ENCODE results near the gene ZFAND3.

ZFAND3 gene

GRCh38 chr6:38159596-38159995, 340.1 kb downstream of the ZFAND3 start:
- no peak for DNase-seq (ENCODE audit: extremely low read depth, low read depth)
- TF ChIP-seq CTCF (IDR thresholded peaks at IDR 0.05; ENCODE audit: low read depth, low read length): no peak

DNA sequence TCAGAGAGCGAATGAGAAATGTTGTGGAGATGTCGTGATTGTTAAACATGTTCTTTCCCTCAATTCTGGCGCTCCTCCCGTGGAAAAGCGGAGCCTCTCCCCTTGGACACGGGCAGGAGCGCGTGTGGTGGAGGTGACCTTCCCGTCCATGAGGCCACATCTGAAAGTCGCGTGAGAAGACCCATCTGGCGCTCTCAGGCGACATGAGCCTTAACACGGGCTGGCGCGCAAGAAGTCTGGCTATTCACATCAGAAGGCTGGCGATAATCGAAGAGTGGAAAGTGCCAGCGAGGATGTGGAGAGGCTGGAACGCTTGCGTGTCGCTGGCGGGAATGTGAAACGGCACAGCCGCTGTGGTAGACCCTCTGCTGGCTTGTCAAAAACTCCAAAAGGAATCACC, 341.3 kb downstream of the ZFAND3 start:
- no peak for DNase-seq (ENCODE audit: extremely low read depth, low read depth)
- TF ChIP-seq CTCF (IDR thresholded peaks at IDR 0.05; ENCODE audit: low read depth, low read length): no peak

GRCh38 chr6:38161331-38161730, 341.8 kb downstream of the ZFAND3 start:
- DNase-seq (ENCODE audit: extremely low read depth, low read depth): no peak
- TF ChIP-seq CTCF (IDR thresholded peaks at IDR 0.05; ENCODE audit: low read depth, low read length): no peak

DNA sequence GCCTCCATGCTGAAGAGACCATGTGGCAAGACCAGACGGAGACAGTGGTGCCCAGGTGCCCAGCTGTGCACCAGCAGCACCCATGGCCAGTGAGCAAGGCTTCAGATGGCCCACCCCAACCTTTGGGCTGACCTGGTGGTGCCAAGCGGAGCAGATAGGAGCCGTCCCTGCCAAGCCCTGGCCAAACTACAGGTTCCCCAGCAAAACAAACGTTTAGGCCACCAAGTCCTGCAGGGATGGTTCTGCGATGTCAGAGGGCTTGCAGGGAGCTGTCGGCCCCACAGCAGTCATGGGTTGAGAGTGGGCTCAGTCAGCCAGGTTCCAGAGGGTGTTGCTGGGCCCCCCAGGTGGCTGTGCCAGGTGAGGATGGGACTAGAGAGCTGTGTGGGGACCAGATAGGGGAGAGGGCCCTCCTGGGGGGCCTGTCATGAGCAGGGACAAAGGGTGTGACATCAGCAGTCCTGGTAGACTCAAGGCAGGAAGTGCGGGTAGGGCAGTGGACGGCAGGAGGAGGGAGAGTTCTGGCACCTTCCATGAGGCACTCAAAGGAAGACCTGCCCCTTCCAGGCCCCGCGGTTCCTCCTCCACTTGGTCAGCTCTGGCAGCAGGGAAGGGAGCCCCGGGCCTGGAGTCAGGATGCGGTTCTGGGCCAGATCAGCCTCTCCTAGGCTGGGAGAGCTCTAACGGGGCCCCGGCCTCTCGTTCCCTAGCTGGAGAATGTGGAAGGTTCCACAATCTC, 342.4 kb downstream of the ZFAND3 start:
- DNase-seq (ENCODE audit: extremely low read depth, low read depth): no peak
- no peak for TF ChIP-seq CTCF (IDR thresholded peaks at IDR 0.05; ENCODE audit: low read depth, low read length)

GRCh38 chr6:38162493-38163185, 343.1 kb downstream of the ZFAND3 start:
- DNase-seq (ENCODE audit: extremely low read depth, low read depth): no peak
- no peak for TF ChIP-seq CTCF (IDR thresholded peaks at IDR 0.05; ENCODE audit: low read depth, low read length)

DNA sequence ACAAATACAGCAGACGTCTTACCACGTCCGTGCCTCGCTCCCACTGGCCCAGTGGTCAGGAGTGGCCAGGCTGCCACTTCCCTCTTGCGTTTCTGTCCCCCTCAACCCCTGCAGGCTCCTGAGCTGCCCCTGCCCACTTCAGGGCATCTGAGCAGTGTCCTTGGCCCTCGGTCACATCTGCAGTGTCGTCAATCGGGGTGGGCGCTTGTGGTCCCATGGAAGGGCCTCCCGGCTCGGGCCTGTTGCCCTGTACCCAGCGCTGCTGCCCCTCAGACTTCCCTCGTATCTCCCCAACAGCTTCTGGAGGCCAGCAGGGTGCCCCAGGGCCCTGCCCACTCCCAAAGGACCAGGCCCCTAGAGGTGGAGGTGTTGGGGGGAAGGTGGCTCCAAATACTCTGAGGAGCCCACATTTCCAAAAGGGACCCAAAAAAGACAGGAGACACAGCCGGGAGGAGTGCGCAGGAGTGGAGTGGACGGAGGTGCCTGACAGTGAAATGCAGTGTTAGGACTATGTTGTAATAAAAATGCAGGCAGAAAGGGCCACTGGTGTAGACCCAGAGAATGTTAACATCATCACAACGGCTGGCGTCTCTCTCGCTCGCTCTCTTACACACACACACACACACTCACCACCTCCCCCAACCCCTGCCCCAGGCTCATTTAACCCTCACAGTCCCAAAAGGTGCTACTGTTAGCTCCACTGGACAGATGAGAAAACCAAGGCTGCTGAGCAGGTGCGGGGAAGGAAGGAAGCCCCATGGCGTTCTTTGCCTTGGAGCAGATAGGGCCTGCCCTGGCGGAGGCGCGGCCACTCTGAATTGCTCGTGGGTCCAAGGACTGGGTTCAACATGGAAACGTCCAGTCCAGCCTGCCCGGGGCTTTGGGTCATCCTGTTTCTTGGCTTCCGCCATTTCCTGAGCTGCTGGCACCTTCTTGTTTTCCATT, 343.9 kb downstream of the ZFAND3 start:
- no peak for DNase-seq (ENCODE audit: extremely low read depth, low read depth)
- no peak for TF ChIP-seq CTCF (IDR thresholded peaks at IDR 0.05; ENCODE audit: low read depth, low read length)

Data from AG09319 (cell line).